K562 (cell line): ENCODE results near the gene NIN.

Experiments
- CTCF ChIP-seq, 3 experiments: IDR thresholded peaks in 2 of 3; conservative IDR thresholded peaks in 1 of 3; 2 replicates each; pipeline ENCODE4 v1.5.1; 2011 to 2012; ENCODE audit warnings: low read length in 3 of 3, mild to moderate bottlenecking in 3 of 3, control low read depth in 2 of 3, improper control_type of control experiment in 1 of 3, inconsistent platforms in 1 of 3, low read depth in 1 of 3, mixed read lengths in 1 of 3, moderate library complexity in 1 of 3; ENCODE audit not compliant: insufficient read depth in 2 of 3
- EZH2 ChIP-seq: IDR thresholded peaks from 2 replicates; pipeline ENCODE4 v1.6.1; 2012; ENCODE audit warnings: low read depth, mild to moderate bottlenecking, inconsistent platforms, low read length, borderline replicate concordance
- NR3C1 ChIP-seq: sonication (generic); formaldehyde crosslinking; IDR thresholded peaks from 2 replicates; pipeline ENCODE4 v1.8.1; 2022; ENCODE audit warnings: missing genetic modification reagents

GRCh38 chr14:50705026-50705593, 125.9 kb downstream of the NIN start:
- no peak for TF ChIP-seq CTCF (IDR thresholded peaks at IDR 0.05 in 2 of 3, conservative IDR thresholded peaks at IDR 0.05 in 1 of 3; ENCODE audit: insufficient read depth in 2 of 3, low read depth in 1 of 3, low read length in 3 of 3)
- no peak for TF ChIP-seq EZH2
- no peak for TF ChIP-seq NR3C1
